KBM-7 (cell line): Measurements from ENCODE around the gene SLC25A45.
A peak's percentile ranks its signal among the peaks of the same experiment; 100 is the strongest.

Experiments used
- DNase-seq: peaks from one replicate; pipeline ENCODE4 v3.0.0-alpha.2; 2015
- in situ Hi-C: fragments of 300-500 bp; cut with MboI; formaldehyde crosslinking; loops from 2 replicates; pipeline ENCODE4 v1.14.3; 2020; ENCODE audit warnings: low sequenced_read_pairs, low pct_unique_long_range_greater_than_20kb, mixed read lengths

SLC25A45 gene

GRCh38 chr11:65373839-65374580, 8.4 kb downstream of the SLC25A45 start:
- DNase-seq, result no peak
- in situ Hi-C loops, result no loop called here

GRCh38 chr11:65370659-65371049, 11.8 kb downstream of the SLC25A45 start:
- in situ Hi-C loops, result no loop called here
- no peak for DNase-seq

GRCh38 chr11:65366340-65366773, 16.1 kb downstream of the SLC25A45 start:
- in situ Hi-C loops, result no loop called here
- peak; percentile 79 for DNase-seq

- in situ Hi-C loops, result no loop called here
- DNase-seq, result no peak
These were observed 18.7 kb downstream of the SLC25A45 start for GRCh38 chr11:65363770-65364169.

GRCh38 chr11:65362966-65363365, 19.5 kb downstream of the SLC25A45 start:
- no peak for DNase-seq
- in situ Hi-C loops, result no loop called here

- peak; percentile 91 for DNase-seq
- in situ Hi-C loops, result no loop called here
These were observed 20.0 kb downstream of the SLC25A45 start for GRCh38 chr11:65362320-65362931.

GRCh38 chr11:65357856-65358356, 24.5 kb downstream of the SLC25A45 start:
- in situ Hi-C loops, result no loop called here

GRCh38 chr11:65356394-65356972, 26.0 kb downstream of the SLC25A45 start:
- in situ Hi-C loops, result no loop called here

More at GRCh38 chr11:65357856-65358356, 24.5 kb downstream of the SLC25A45 start:
- no peak for DNase-seq

GRCh38 chr11:65355776-65356393, 26.6 kb downstream of the SLC25A45 start:
- in situ Hi-C loops, result no loop called here

More at GRCh38 chr11:65356394-65356972, 26.0 kb downstream of the SLC25A45 start:
- DNase-seq, result no peak

GRCh38 chr11:65355013-65355775, 27.3 kb downstream of the SLC25A45 start:
- DNase-seq, result peak; percentile 74
- in situ Hi-C loops, result no loop called here

More at GRCh38 chr11:65355776-65356393, 26.6 kb downstream of the SLC25A45 start:
- DNase-seq, result no peak

GRCh38 chr11:65354265-65355012, 28.0 kb downstream of the SLC25A45 start, which contains the start of gene TIGD3:
TIGD3 (plus strand) TSS chr11:65354751; CDS start chr11:65355809, 1,058 bp downstream.
- in situ Hi-C loops, result no loop called here
- peak; percentile 95 for DNase-seq

- in situ Hi-C loops, result no loop called here
- no peak for DNase-seq
These were observed 28.6 kb downstream of the SLC25A45 start for GRCh38 chr11:65353900-65354264.

- in situ Hi-C loops, result no loop called here
These were observed 29.1 kb downstream of the SLC25A45 start for GRCh38 chr11:65353376-65353775.

GRCh38 chr11:65352783-65353182, 29.7 kb downstream of the SLC25A45 start:
- peak; percentile 51 for DNase-seq

More at GRCh38 chr11:65353376-65353775, 29.1 kb downstream of the SLC25A45 start:
- DNase-seq, result no peak

GRCh38 chr11:65351511-65351910, 30.9 kb downstream of the SLC25A45 start:
- in situ Hi-C loops, result no loop called here

More at GRCh38 chr11:65352783-65353182, 29.7 kb downstream of the SLC25A45 start:
- in situ Hi-C loops, result no loop called here

GRCh38 chr11:65341856-65342255, 40.6 kb downstream of the SLC25A45 start:
- DNase-seq, result no peak
- in situ Hi-C loops, result no loop called here

More at GRCh38 chr11:65351511-65351910, 30.9 kb downstream of the SLC25A45 start:
- no peak for DNase-seq

- no peak for DNase-seq
These were observed 42.2 kb downstream of the SLC25A45 start for GRCh38 chr11:65340226-65340625.

GRCh38 chr11:65338676-65339075, 43.8 kb downstream of the SLC25A45 start:
- in situ Hi-C loops, result no loop called here
- no peak for DNase-seq

More at GRCh38 chr11:65340226-65340625, 42.2 kb downstream of the SLC25A45 start:
- in situ Hi-C loops, result no loop called here
